Measurements from ENCODE around the gene CD6.

Gene CD6

GRCh38 chr11:60934790-60935605 is 36.5 kb upstream of the CD6 start:
- DNase-seq (ENCODE audit: low spot score), result no peak

- DNase-seq (ENCODE audit: low spot score), result no peak
Measured at GRCh38 chr11:60935676-60936442, 35.6 kb upstream of the CD6 start.

- no peak for DNase-seq (ENCODE audit: low spot score)
Measured at GRCh38 chr11:60936467-60937143, 34.9 kb upstream of the CD6 start.

- no peak for DNase-seq (ENCODE audit: low spot score)
Measured at GRCh38 chr11:60937144-60937527, 34.3 kb upstream of the CD6 start.

GRCh38 chr11:60937811-60938210 is 33.7 kb upstream of the CD6 start:
- DNase-seq (ENCODE audit: low spot score), result no peak

- DNase-seq (ENCODE audit: low spot score), result no peak
Measured at GRCh38 chr11:60938500-60938899, 33.0 kb upstream of the CD6 start.

GRCh38 chr11:60939301-60939700 is 32.2 kb upstream of the CD6 start:
- DNase-seq (ENCODE audit: low spot score), result no peak

GRCh38 chr11:60939855-60940254 is 31.6 kb upstream of the CD6 start:
- DNase-seq (ENCODE audit: low spot score), result no peak

- DNase-seq (ENCODE audit: low spot score), result no peak
Measured at GRCh38 chr11:60941371-60942119, 29.9 kb upstream of the CD6 start.

GRCh38 chr11:60942219-60942618 is 29.3 kb upstream of the CD6 start:
- no peak for DNase-seq (ENCODE audit: low spot score)

GRCh38 chr11:60942970-60943565 is 28.4 kb upstream of the CD6 start:
- DNase-seq (ENCODE audit: low spot score), result no peak

- no peak for DNase-seq (ENCODE audit: low spot score)
Measured at GRCh38 chr11:60944490-60945294, 26.8 kb upstream of the CD6 start.

GRCh38 chr11:60945295-60945667 is 26.2 kb upstream of the CD6 start:
- DNase-seq (ENCODE audit: low spot score), result no peak

- no peak for DNase-seq (ENCODE audit: low spot score)
Measured at GRCh38 chr11:60946601-60947264, 24.7 kb upstream of the CD6 start.

- no peak for DNase-seq (ENCODE audit: low spot score)
Measured at GRCh38 chr11:60947700-60948099, 23.8 kb upstream of the CD6 start.

GRCh38 chr11:60948250-60948649 is 23.2 kb upstream of the CD6 start:
- no peak for DNase-seq (ENCODE audit: low spot score)

GRCh38 chr11:60950024-60950423 is 21.5 kb upstream of the CD6 start:
- no peak for DNase-seq (ENCODE audit: low spot score)

GRCh38 chr11:60950933-60951605 is 20.4 kb upstream of the CD6 start:
- no peak for DNase-seq (ENCODE audit: low spot score)

- DNase-seq (ENCODE audit: low spot score), result no peak
Measured at GRCh38 chr11:60951606-60951903, 19.9 kb upstream of the CD6 start.

Measured in LoVo (cell line).